Measurements from ENCODE around the gene PCSK1N. TPM values are rescaled to one million over a fixed set of nuclear protein-coding genes. Genes with fewer than 3 reads are reported as not detected.

Gene PCSK1N
- total and polyA plus RNA-seq, 2 experiments from 2014 or later = 1.4 to 3.1 TPM

GRCh38 chrX:48794911-48795515 lies 40.4 kb downstream of the PCSK1N start:
- no peaks in the 10 kb centered on the region for H3K79me2 ChIP-seq (ENCODE audit: insufficient read depth)
- H3K9me3 ChIP-seq (ENCODE audit: low read depth) = no peaks in the 10 kb centered on the region
- TF ChIP-seq EZH2 (IDR thresholded peaks at IDR 0.05; ENCODE audit: insufficient read depth, poor library complexity, severe bottlenecking) = no peak
- no peak for TF ChIP-seq EZH2phosphoT487 (IDR thresholded peaks at IDR 0.05; ENCODE audit: insufficient read depth, low read depth)
- H3F3A ChIP-seq (ENCODE audit: insufficient read depth) = no peaks in the 10 kb centered on the region
- H3K4me1 ChIP-seq (ENCODE audit: insufficient read depth) = no peaks in the 10 kb centered on the region
- H3K27me3 ChIP-seq (replicated peaks; ENCODE audit: insufficient read depth) = no peaks in the 10 kb centered on the region
- H3K9me2 ChIP-seq (ENCODE audit: insufficient read depth) = no peaks in the 10 kb centered on the region
- H3K4me2 ChIP-seq (ENCODE audit: unreplicated experiment) = no peak overlapping the region
- no peak overlapping the region for H3K9ac ChIP-seq
- in situ Hi-C loops (cut with MboI) = no loop called here
- H4K20me1 ChIP-seq (ENCODE audit: insufficient read depth) = no peaks in the 10 kb centered on the region
- no peaks in the 10 kb centered on the region for H3K36me3 ChIP-seq (ENCODE audit: low read depth)
- H2AFZ ChIP-seq = no peak overlapping the region
- WGBS, 2 experiments (ENCODE audit: low coverage in 1 of 2, low lambda C conversion rate in 2 of 2, missing lambda C conversion rate in 2 of 2) = 73 to 74% methylated on average over 8 of the region's 8 CpGs
- no peak overlapping the region for H3K27ac ChIP-seq
- DNase-seq = peak; percentile 58
- no peak overlapping the region for H3K4me3 ChIP-seq

GRCh38 chrX:48794340-48794910 lies 41.0 kb downstream of the PCSK1N start:
- WGBS, 2 experiments (ENCODE audit: low coverage in 1 of 2, low lambda C conversion rate in 2 of 2, missing lambda C conversion rate in 2 of 2) = 69 to 75% methylated on average over 12 of the region's 12 CpGs
- TF ChIP-seq EZH2phosphoT487 (IDR thresholded peaks at IDR 0.05; ENCODE audit: insufficient read depth, low read depth) (no peak), EZH2 (IDR thresholded peaks at IDR 0.05; ENCODE audit: insufficient read depth, poor library complexity, severe bottlenecking) (no peak)
- H3K9ac ChIP-seq = no peak overlapping the region
- no peaks in the 10 kb centered on the region for H3K4me1 ChIP-seq (ENCODE audit: insufficient read depth)
- no peak overlapping the region for H3K4me3 ChIP-seq
- no peak overlapping the region for H3K27ac ChIP-seq
- H3K79me2 ChIP-seq (ENCODE audit: insufficient read depth) = no peaks in the 10 kb centered on the region
- in situ Hi-C loops (cut with MboI) = no loop called here
- no peak overlapping the region for H2AFZ ChIP-seq
- H3K9me2 ChIP-seq (ENCODE audit: insufficient read depth) = no peaks in the 10 kb centered on the region
- no peaks in the 10 kb centered on the region for H3K36me3 ChIP-seq (ENCODE audit: low read depth)
- no peaks in the 10 kb centered on the region for H3K27me3 ChIP-seq (replicated peaks; ENCODE audit: insufficient read depth)
- no peaks in the 10 kb centered on the region for H3F3A ChIP-seq (ENCODE audit: insufficient read depth)
- H4K20me1 ChIP-seq (ENCODE audit: insufficient read depth) = no peaks in the 10 kb centered on the region
- no peak for DNase-seq
- H3K4me2 ChIP-seq (ENCODE audit: unreplicated experiment) = no peak overlapping the region
- H3K9me3 ChIP-seq (ENCODE audit: low read depth) = no peaks in the 10 kb centered on the region

GRCh38 chrX:48793935-48794334 lies 41.5 kb downstream of the PCSK1N start:
- H3K36me3 ChIP-seq (ENCODE audit: low read depth) = no peaks in the 10 kb centered on the region
- TF ChIP-seq EZH2 (IDR thresholded peaks at IDR 0.05; ENCODE audit: insufficient read depth, poor library complexity, severe bottlenecking) = no peak
- TF ChIP-seq EZH2phosphoT487 (IDR thresholded peaks at IDR 0.05; ENCODE audit: insufficient read depth, low read depth) = no peak
- no peak overlapping the region for H3K27ac ChIP-seq
- WGBS, 2 experiments (ENCODE audit: low coverage in 1 of 2, low lambda C conversion rate in 2 of 2, missing lambda C conversion rate in 2 of 2) = 96 to 100% methylated on average over 2 of the region's 4 CpGs
- in situ Hi-C loops (cut with MboI) = no loop called here
- H3K9ac ChIP-seq = no peak overlapping the region
- H3K4me3 ChIP-seq = no peak overlapping the region
- no peaks in the 10 kb centered on the region for H3K79me2 ChIP-seq (ENCODE audit: insufficient read depth)
- no peak overlapping the region for H3K4me2 ChIP-seq (ENCODE audit: unreplicated experiment)
- H4K20me1 ChIP-seq (ENCODE audit: insufficient read depth) = no peaks in the 10 kb centered on the region
- H3K27me3 ChIP-seq (replicated peaks; ENCODE audit: insufficient read depth) = no peaks in the 10 kb centered on the region
- no peaks in the 10 kb centered on the region for H3K9me3 ChIP-seq (ENCODE audit: low read depth)
- H2AFZ ChIP-seq = no peak overlapping the region
- no peaks in the 10 kb centered on the region for H3F3A ChIP-seq (ENCODE audit: insufficient read depth)
- no peaks in the 10 kb centered on the region for H3K9me2 ChIP-seq (ENCODE audit: insufficient read depth)
- H3K4me1 ChIP-seq (ENCODE audit: insufficient read depth) = no peaks in the 10 kb centered on the region
- DNase-seq = no peak

GRCh38 chrX:48792219-48792618 lies 43.2 kb downstream of the PCSK1N start:
- H4K20me1 ChIP-seq (ENCODE audit: insufficient read depth) = no peaks in the 10 kb centered on the region
- no peak overlapping the region for H2AFZ ChIP-seq
- in situ Hi-C loops (cut with MboI) = no loop called here
- no peak overlapping the region for H3K9ac ChIP-seq
- H3K9me3 ChIP-seq (ENCODE audit: low read depth) = no peaks in the 10 kb centered on the region
- no peak overlapping the region for H3K4me3 ChIP-seq
- no peaks in the 10 kb centered on the region for H3K9me2 ChIP-seq (ENCODE audit: insufficient read depth)
- H3K36me3 ChIP-seq (ENCODE audit: low read depth) = no peaks in the 10 kb centered on the region
- no peaks in the 10 kb centered on the region for H3F3A ChIP-seq (ENCODE audit: insufficient read depth)
- no peak for DNase-seq
- 37 to 56% methylated on average over 4 to 7 of the region's 7 CpGs for WGBS, 2 experiments (ENCODE audit: low coverage in 1 of 2, low lambda C conversion rate in 2 of 2, missing lambda C conversion rate in 2 of 2)
- TF ChIP-seq EZH2phosphoT487 (IDR thresholded peaks at IDR 0.05; ENCODE audit: insufficient read depth, low read depth) (no peak), EZH2 (IDR thresholded peaks at IDR 0.05; ENCODE audit: insufficient read depth, poor library complexity, severe bottlenecking) (no peak)
- no peak overlapping the region for H3K27ac ChIP-seq
- H3K4me2 ChIP-seq (ENCODE audit: unreplicated experiment) = no peak overlapping the region
- H3K79me2 ChIP-seq (ENCODE audit: insufficient read depth) = no peaks in the 10 kb centered on the region
- H3K27me3 ChIP-seq (replicated peaks; ENCODE audit: insufficient read depth) = no peaks in the 10 kb centered on the region
- H3K4me1 ChIP-seq (ENCODE audit: insufficient read depth) = no peaks in the 10 kb centered on the region
